HEK293 (cell line): Measurements from ENCODE around the gene ITPA.

Experiments
- CTCF ChIA-PET: fragments of 350-600 bp; formaldehyde crosslinking; extraction: SDS; loops from one replicate; lab custom pipeline; 2021; ENCODE audit warnings: antibody characterized with exemption; lab: Yijun Ruan, JAX
- POLR2A ChIA-PET: fragments of 300-600 bp; formaldehyde crosslinking; extraction: SDS; loops from one replicate; lab custom pipeline; 2020; ENCODE audit warnings: antibody characterized with exemption, inconsistent platforms; lab: Yijun Ruan, JAX
- H3K27ac ChIP-seq: fragments of 200-500 bp; sonication (Bioruptor generic); 2 replicates; pipeline ENCODE4 v1.5.1; 2014; ENCODE audit warnings: low read depth, low read length, control low read depth, inconsistent platforms; ENCODE audit errors: extremely low read depth
- H3K36me3 ChIP-seq, 2 experiments: fragments of 200-500 bp in 1 of 2; sonication (Bioruptor generic) in 1 of 2; 1 replicate in 1 of 2; 2 replicates in 1 of 2; pipeline ENCODE4 v1.5.1; 2014 to 2017; ENCODE audit warnings: inconsistent platforms in 2 of 2, low read length in 2 of 2; ENCODE audit not compliant: control insufficient read depth in 2 of 2, insufficient read depth in 1 of 2
- H3K4me1 ChIP-seq: fragments of 200-500 bp; sonication (Bioruptor generic); 2 replicates; pipeline ENCODE4 v1.5.1; 2014; ENCODE audit warnings: mild to moderate bottlenecking, low read length, inconsistent platforms; ENCODE audit not compliant: control insufficient read depth, insufficient read depth
- H3K4me3 ChIP-seq: 2 replicates; pipeline ENCODE4 v1.5.1; 2011; ENCODE audit warnings: low read depth, mild to moderate bottlenecking, control low read depth, low read length, moderate library complexity
- H3K9me3 ChIP-seq: fragments of 200-500 bp; sonication (Bioruptor generic); 2 replicates; pipeline ENCODE4 v1.5.1; 2014; ENCODE audit warnings: low read depth, low read length, inconsistent platforms; ENCODE audit not compliant: control insufficient read depth, insufficient read depth
- BCL11A ChIP-seq: fragments of 450-650 bp; formaldehyde crosslinking; IDR thresholded peaks from 2 replicates; pipeline ENCODE4 v1.5.1; 2016; ENCODE audit warnings: low read depth, missing biosample characterization, missing genetic modification characterization
- BCL11B ChIP-seq: fragments of 450-650 bp; formaldehyde crosslinking; IDR thresholded peaks from 2 replicates; pipeline ENCODE4 v1.5.1; 2016; ENCODE audit warnings: low read depth, missing biosample characterization, missing genetic modification characterization
- GLIS1 ChIP-seq: fragments of 450-650 bp; formaldehyde crosslinking; IDR thresholded peaks from 2 replicates; pipeline ENCODE4 v1.5.1; 2016; ENCODE audit warnings: missing biosample characterization, missing genetic modification characterization
- MEIS1 ChIP-seq: sonication (generic); formaldehyde crosslinking; IDR thresholded peaks from 2 replicates; pipeline ENCODE4 v1.8.1; 2022; ENCODE audit warnings: missing genetic modification reagents, mild to moderate bottlenecking, borderline replicate concordance
- OSR2 ChIP-seq: fragments of 450-650 bp; formaldehyde crosslinking; IDR thresholded peaks from 2 replicates; pipeline ENCODE4 v1.5.1; 2016; ENCODE audit warnings: missing biosample characterization, missing genetic modification characterization
- SP2 ChIP-seq: fragments of 450-650 bp; formaldehyde crosslinking; IDR thresholded peaks from 2 replicates; pipeline ENCODE4 v1.5.1; 2016; ENCODE audit warnings: missing biosample characterization, missing genetic modification characterization
- SP7 ChIP-seq: fragments of 450-650 bp; formaldehyde crosslinking; IDR thresholded peaks from 2 replicates; pipeline ENCODE4 v1.5.1; 2016; ENCODE audit warnings: missing biosample characterization, missing genetic modification characterization
- ZFP69B ChIP-seq: fragments of 450-650 bp; formaldehyde crosslinking; IDR thresholded peaks from 2 replicates; pipeline ENCODE4 v1.5.1; 2016; ENCODE audit warnings: missing biosample characterization, missing genetic modification characterization
- ZIC2 ChIP-seq: fragments of 450-650 bp; formaldehyde crosslinking; IDR thresholded peaks from 2 replicates; pipeline ENCODE4 v1.5.1; 2016; ENCODE audit warnings: missing biosample characterization, missing genetic modification characterization
- ZNF155 ChIP-seq: fragments of 450-650 bp; formaldehyde crosslinking; IDR thresholded peaks from 2 replicates; pipeline ENCODE4 v1.5.1; 2016; ENCODE audit warnings: missing biosample characterization, missing genetic modification characterization
- ZNF157 ChIP-seq: fragments of 450-650 bp; formaldehyde crosslinking; IDR thresholded peaks from 2 replicates; pipeline ENCODE4 v1.5.1; 2016; ENCODE audit warnings: missing biosample characterization, missing genetic modification characterization
- ZNF311 ChIP-seq: fragments of 450-650 bp; formaldehyde crosslinking; IDR thresholded peaks from 2 replicates; pipeline ENCODE4 v1.5.1; 2017; ENCODE audit warnings: missing biosample characterization, missing genetic modification characterization, borderline replicate concordance
- ZNF423 ChIP-seq: fragments of 450-650 bp; formaldehyde crosslinking; IDR thresholded peaks from 2 replicates; pipeline ENCODE4 v1.5.1; 2016; ENCODE audit warnings: missing biosample characterization, missing genetic modification characterization
- ZNF433 ChIP-seq: fragments of 450-650 bp; formaldehyde crosslinking; IDR thresholded peaks from 2 replicates; pipeline ENCODE4 v1.5.1; 2016; ENCODE audit warnings: missing biosample characterization, missing genetic modification characterization, low read depth
- ZNF621 ChIP-seq: fragments of 450-650 bp; formaldehyde crosslinking; IDR thresholded peaks from 2 replicates; pipeline ENCODE4 v1.5.1; 2017; ENCODE audit warnings: missing biosample characterization, missing genetic modification characterization
- ZNF701 ChIP-seq: fragments of 450-650 bp; formaldehyde crosslinking; IDR thresholded peaks from 2 replicates; pipeline ENCODE4 v1.5.1; 2016; ENCODE audit warnings: missing biosample characterization, missing genetic modification characterization
- ZNF830 ChIP-seq: fragments of 450-650 bp; IDR thresholded peaks from 2 replicates; pipeline ENCODE4 v1.5.0; 2018; ENCODE audit warnings: missing biosample characterization, missing genetic modification characterization, low read depth, mild to moderate bottlenecking, moderate library complexity
- TF ChIP-seq, protein P1 (sequence below): fragments of 450-650 bp; formaldehyde crosslinking; IDR thresholded peaks from 2 replicates; pipeline ENCODE4 v1.5.1; 2017; ENCODE audit warnings: missing biosample characterization, missing genetic modification characterization
- TF ChIP-seq, protein P2 (sequence below): fragments of 450-650 bp; formaldehyde crosslinking; IDR thresholded peaks from 2 replicates; pipeline ENCODE4 v1.5.1; 2016; ENCODE audit warnings: missing biosample characterization, missing genetic modification characterization
- TF ChIP-seq, protein P3 (sequence below): fragments of 450-650 bp; formaldehyde crosslinking; IDR thresholded peaks from 2 replicates; pipeline ENCODE4 v1.5.1; 2016; ENCODE audit warnings: missing biosample characterization, missing genetic modification characterization
- TF ChIP-seq, protein P4 (sequence below): fragments of 450-650 bp; formaldehyde crosslinking; IDR thresholded peaks from 2 replicates; pipeline ENCODE4 v1.5.1; 2016; ENCODE audit warnings: missing biosample characterization, missing genetic modification characterization
- TF ChIP-seq, protein P5 (sequence below): fragments of 450-650 bp; formaldehyde crosslinking; IDR thresholded peaks from 2 replicates; pipeline ENCODE4 v1.5.1; 2016; ENCODE audit warnings: missing biosample characterization, missing genetic modification characterization, low read depth

ITPA gene

DNA sequence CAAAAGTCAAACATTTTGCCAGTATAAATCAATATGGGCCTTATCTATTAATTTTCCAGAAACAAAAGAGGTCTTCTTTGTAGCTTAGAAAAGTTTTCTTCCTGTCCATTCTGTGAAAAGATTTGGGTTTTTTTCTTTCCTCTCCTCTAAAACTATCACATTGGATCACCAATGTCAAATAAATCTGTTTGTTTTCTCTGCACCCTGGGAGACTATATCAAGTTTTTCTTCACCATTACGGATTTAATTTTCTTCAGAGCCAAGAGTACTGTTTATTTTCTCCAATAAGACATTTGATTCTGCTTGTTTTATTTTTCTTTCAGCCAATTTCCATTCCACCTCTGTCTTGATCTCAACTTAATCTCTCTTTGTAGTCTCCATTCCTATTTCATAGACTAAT is 34.0 kb upstream of the ITPA start:
- peaks cover 14% of the 10 kb centered on the region for H3K4me1 ChIP-seq
- CTCF ChIA-PET = interaction anchor here (0.7 to 0.8 kb wide), 3 partner anchors 8 to 97 kb away, joined by 3 to 5 read pairs (median 3); no protein-coding TSS in a partner anchor
- no peak overlapping the region for H3K27ac ChIP-seq
- TF ChIP-seq GLIS1 (peak; percentile 84), ZNF423 (tag by site-specific recombination) (no peak)
- TF ChIP-seq, protein P1, sequence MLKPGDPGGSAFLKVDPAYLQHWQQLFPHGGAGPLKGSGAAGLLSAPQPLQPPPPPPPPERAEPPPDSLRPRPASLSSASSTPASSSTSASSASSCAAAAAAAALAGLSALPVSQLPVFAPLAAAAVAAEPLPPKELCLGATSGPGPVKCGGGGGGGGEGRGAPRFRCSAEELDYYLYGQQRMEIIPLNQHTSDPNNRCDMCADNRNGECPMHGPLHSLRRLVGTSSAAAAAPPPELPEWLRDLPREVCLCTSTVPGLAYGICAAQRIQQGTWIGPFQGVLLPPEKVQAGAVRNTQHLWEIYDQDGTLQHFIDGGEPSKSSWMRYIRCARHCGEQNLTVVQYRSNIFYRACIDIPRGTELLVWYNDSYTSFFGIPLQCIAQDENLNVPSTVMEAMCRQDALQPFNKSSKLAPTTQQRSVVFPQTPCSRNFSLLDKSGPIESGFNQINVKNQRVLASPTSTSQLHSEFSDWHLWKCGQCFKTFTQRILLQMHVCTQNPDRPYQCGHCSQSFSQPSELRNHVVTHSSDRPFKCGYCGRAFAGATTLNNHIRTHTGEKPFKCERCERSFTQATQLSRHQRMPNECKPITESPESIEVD (tag by site-specific recombination) = peak; percentile 92
- POLR2A ChIA-PET = interaction anchor here (0.6 to 1.1 kb wide), 4 partner anchors 9 to 31 kb away, joined by 3 to 5 read pairs (median 3); no protein-coding TSS in a partner anchor
- H3K36me3 ChIP-seq = peaks cover 0 to 8% of the 10 kb centered on the region in 2 experiments; a peak in 1 of 3 replicates
- no peak overlapping the region for H3K4me3 ChIP-seq
- H3K9me3 ChIP-seq = no peaks in the 10 kb centered on the region

DNA sequence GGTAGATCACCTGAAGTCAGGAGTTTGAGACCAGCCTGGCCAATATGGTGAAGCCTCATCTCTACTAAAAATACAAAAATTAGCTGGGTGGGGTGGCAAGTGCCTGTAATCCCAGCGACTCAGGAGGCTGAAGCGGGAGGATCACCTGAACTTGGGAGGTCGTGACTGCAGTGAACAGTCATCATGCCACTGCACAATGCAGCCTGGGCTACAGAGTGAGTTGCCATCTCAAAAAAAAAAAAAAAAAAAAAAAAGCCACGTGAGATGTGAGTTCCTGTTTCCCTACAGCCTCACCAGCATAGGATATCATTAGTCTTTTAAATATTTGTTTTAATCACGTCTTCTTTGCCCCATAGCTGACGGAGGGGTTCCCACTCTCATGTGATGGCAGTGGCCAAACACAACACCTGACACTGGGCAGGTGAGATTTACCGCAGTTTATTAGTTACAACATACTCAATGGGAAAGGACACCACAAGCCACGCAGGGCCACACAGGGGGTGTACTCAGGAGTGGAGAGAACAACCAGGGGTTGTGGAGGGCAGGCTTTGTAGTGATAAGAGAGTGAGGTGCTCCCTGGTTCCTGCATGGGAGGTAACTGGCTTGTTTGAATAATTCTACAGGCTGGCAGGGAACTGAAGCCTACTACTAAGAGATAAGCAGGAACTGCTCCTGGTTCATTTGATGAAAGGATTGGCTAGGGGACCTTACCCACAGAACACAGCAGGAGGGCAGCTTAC is 31.4 kb upstream of the ITPA start:
- TF ChIP-seq ZNF830 (tag by site-specific recombination) = no peak
- TF ChIP-seq, protein P2, sequence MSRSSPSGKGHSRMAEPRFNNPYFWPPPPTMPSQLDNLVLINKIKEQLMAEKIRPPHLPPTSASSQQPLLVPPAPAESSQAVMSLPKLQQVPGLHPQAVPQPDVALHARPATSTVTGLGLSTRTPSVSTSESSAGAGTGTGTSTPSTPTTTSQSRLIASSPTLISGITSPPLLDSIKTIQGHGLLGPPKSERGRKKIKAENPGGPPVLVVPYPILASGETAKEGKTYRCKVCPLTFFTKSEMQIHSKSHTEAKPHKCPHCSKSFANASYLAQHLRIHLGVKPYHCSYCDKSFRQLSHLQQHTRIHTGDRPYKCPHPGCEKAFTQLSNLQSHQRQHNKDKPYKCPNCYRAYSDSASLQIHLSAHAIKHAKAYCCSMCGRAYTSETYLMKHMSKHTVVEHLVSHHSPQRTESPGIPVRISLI (tag by site-specific recombination) = 0 out of 2 replicates have a peak, but pooled peaks have one; percentile 65
- TF ChIP-seq ZIC2 (tag by site-specific recombination) = peak; percentile 51
- no peak for TF ChIP-seq BCL11A
- TF ChIP-seq, protein P3, sequence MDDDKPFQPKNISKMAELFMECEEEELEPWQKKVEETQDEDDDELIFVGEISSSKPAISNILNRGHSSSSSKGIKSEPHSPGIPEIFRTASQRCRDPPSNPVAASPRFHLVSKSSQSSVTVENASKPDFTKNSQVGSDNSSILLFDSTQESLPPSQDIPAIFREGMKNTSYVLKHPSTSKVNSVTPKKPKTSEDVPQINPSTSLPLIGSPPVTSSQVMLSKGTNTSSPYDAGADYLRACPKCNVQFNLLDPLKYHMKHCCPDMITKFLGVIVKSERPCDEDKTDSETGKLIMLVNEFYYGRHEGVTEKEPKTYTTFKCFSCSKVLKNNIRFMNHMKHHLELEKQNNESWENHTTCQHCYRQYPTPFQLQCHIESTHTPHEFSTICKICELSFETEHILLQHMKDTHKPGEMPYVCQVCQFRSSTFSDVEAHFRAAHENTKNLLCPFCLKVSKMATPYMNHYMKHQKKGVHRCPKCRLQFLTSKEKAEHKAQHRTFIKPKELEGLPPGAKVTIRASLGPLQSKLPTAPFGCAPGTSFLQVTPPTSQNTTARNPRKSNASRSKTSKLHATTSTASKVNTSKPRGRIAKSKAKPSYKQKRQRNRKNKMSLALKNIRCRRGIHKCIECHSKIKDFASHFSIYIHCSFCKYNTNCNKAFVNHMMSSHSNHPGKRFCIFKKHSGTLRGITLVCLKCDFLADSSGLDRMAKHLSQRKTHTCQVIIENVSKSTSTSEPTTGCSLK (tag by site-specific recombination) = no peak
- peak; percentile 47; the same call in 1 of the 2 replicates for TF ChIP-seq GLIS1
- no peak for TF ChIP-seq ZNF155 (tag by site-specific recombination)
- TF ChIP-seq OSR2 (tag by site-specific recombination) = 0 out of 2 replicates have a peak, but pooled peaks have one; percentile 34
- H3K36me3 ChIP-seq = peaks cover 0 to 8% of the 10 kb centered on the region in 2 experiments; a peak in 1 of 3 replicates
- peaks cover 19% of the 10 kb centered on the region for H3K4me1 ChIP-seq
- ChIA-PET CTCF (interaction anchor here (0.8 kb wide), 1 partner anchor 11 kb away, joined by 3 read pairs; no protein-coding TSS in a partner anchor), POLR2A (interaction anchor here (0.6 to 1.8 kb wide), 4 partner anchors 18 to 139 kb away, joined by 3 to 14 read pairs (median 6); partner anchors contain the start of genes FASTKD5 and UBOX5)
- H3K4me3 ChIP-seq = no peak overlapping the region
- H3K27ac ChIP-seq = no peak overlapping the region
- no peaks in the 10 kb centered on the region for H3K9me3 ChIP-seq

DNA sequence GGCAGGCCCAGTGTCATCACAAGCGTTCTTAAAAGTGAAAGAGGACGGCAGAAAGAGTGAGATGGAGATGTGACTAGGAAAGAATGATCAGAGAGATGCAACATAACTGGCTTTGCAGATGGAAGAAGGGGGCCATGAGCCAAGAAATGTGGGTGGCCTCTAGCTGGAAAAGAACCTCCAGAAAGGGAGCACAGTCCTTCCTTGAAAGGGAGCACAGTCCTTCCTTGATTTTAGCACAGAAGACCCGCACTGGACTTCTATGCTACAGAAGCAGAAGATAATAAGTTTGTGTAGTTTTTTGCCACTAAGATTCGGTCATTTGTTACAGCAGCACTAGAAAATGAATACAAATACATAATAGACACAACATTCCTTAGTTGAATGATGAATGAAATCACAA is 29.0 kb upstream of the ITPA start:
- no peaks in the 10 kb centered on the region for H3K9me3 ChIP-seq
- CTCF ChIA-PET = interaction anchor here (1.2 kb wide), 1 partner anchor 127 kb away, joined by 6 read pairs; no protein-coding TSS in a partner anchor
- no peak overlapping the region for H3K27ac ChIP-seq
- POLR2A ChIA-PET = no interaction called here
- peaks cover 13% of the 10 kb centered on the region for H3K4me1 ChIP-seq
- H3K36me3 ChIP-seq = peaks cover 0 to 8% of the 10 kb centered on the region in 2 experiments; a peak in 1 of 3 replicates
- no peak overlapping the region for H3K4me3 ChIP-seq
- no peak for TF ChIP-seq ZNF621
- TF ChIP-seq ZNF433 = no peak
- TF ChIP-seq BCL11B (tag by site-specific recombination) = no peak
- TF ChIP-seq, protein P4, sequence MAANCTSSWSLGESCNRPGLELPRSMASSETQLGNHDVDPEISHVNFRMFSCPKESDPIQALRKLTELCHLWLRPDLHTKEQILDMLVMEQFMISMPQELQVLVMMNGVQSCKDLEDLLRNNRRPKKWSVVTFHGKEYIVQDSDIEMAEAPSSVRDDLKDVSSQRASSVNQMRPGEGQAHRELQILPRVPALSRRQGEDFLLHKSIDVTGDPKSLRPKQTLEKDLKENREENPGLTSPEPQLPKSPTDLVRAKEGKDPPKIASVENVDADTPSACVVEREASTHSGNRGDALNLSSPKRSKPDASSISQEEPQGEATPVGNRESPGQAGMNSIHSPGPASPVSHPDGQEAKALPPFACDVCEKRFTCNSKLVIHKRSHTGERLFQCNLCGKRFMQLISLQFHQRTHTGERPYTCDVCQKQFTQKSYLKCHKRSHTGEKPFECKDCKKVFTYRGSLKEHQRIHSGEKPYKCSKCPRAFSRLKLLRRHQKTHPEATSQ (tag by site-specific recombination) = no peak
- no peak for TF ChIP-seq ZIC2 (tag by site-specific recombination)
- no peak for TF ChIP-seq ZFP69B (tag by site-specific recombination)
- TF ChIP-seq, protein P5, sequence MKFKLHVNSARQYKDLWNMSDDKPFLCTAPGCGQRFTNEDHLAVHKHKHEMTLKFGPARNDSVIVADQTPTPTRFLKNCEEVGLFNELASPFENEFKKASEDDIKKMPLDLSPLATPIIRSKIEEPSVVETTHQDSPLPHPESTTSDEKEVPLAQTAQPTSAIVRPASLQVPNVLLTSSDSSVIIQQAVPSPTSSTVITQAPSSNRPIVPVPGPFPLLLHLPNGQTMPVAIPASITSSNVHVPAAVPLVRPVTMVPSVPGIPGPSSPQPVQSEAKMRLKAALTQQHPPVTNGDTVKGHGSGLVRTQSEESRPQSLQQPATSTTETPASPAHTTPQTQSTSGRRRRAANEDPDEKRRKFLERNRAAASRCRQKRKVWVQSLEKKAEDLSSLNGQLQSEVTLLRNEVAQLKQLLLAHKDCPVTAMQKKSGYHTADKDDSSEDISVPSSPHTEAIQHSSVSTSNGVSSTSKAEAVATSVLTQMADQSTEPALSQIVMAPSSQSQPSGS = no peak
- no peak for TF ChIP-seq SP7 (tag by site-specific recombination)
- TF ChIP-seq ZNF157 = no peak
- TF ChIP-seq SP2 (tag by site-specific recombination) = no peak
- no peak for TF ChIP-seq ZNF701 (tag by site-specific recombination)
- TF ChIP-seq ZNF311 (tag by site-specific recombination) = no peak
- no peak for TF ChIP-seq MEIS1 (CRISPR knock-in tag)
